T47D (cell line): Measurements from ENCODE around the gene DEFB113.

Experiments
- DNase-seq, 2 experiments: peaks; one replicate each; pipeline versions ENCODE4 v3.0.0 to v3.0.0-alpha.2; 2011 to 2012; ENCODE audit warnings: low read depth in 1 of 2, low spot score in 1 of 2
- JUND ChIP-seq: IDR thresholded peaks from 2 replicates; pipeline ENCODE4 v1.6.1; 2012; ENCODE audit warnings: low read depth
- in situ Hi-C: cut with HindIII; loops from 2 replicates; pipeline ENCODE4 v1.10.0; 2016; ENCODE audit warnings: low sequenced_read_pairs, low pct_unique_long_range_greater_than_20kb

DEFB113 gene

DNA sequence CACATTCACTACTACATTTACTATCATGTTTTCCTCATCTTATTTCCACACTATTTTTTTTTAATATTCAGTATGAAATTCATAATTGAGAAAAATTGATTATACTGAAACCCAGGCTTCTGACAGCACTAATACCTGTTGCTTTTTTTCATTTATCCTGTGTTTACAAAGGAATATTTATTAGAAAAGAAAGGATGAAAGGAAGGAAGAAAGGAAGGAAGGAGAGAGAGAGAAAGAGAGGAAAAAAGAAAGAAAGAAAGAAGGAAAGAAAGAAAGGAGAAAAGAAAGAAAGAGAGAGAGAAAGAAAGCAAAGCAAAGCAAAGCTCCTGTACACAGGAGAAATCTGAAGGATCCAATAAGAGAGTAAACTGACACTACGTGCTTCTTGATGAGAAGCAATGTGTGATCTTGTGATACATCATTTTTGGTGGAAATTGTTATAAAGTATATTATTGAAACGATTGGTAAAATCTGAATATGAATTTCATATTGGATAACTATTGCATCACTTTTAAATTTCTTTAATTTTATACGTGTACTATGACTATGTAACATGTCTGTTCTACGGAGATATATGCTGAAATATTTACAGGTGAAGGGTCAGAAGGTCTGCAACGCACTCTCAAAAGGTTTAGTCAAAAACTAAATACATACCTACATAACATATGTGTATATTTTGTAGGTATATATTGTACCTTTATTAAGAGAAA, 49.3 kb downstream of the DEFB113 start:
- no peak for DNase-seq
- TF ChIP-seq JUND, result no peak
- in situ Hi-C loops, result no loop called here

GRCh38 chr6:49919261-49919660, 50.2 kb downstream of the DEFB113 start:
- DNase-seq, result no peak
- no peak for TF ChIP-seq JUND
- in situ Hi-C loops, result no loop called here

DNA sequence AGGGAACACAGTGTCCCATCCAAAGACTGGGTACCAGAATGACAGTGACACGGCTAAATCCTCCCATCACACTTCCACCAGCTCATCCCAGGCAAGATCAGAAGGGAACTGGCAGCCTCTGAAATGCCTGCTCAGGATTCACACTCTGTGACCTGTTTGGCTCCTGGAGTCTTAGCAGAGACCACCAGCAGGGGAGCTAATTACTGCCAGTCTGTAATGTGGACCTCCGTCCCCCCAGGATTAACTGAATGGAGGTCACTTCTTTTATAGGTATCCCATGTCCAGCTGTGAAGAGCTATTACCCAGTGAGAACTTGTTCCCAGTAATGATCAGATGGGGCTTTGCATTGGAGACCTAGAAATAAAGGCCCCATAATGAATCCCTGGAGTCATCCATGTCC, 50.6 kb downstream of the DEFB113 start:
- TF ChIP-seq JUND, result no peak
- no peak for DNase-seq
- in situ Hi-C loops, result no loop called here
